Activated naive CD4-positive, alpha-beta T cell treated with anti-CD3 and anti-CD28 coated beads, Interleukin-2, amount 50 U/mL, for 24 hours (primary cell): ENCODE measurements around the gene DPF3.

ENCODE experiments used
- H3K27ac Mint-ChIP-seq: one replicate; pipeline ENCODE4 v1.8.0; 2021; ENCODE audit warnings: mild to moderate bottlenecking, mixed read lengths
- H3K27me3 Mint-ChIP-seq: one replicate; pipeline ENCODE4 v1.8.0; 2021; ENCODE audit warnings: mixed read lengths
- H3K36me3 Mint-ChIP-seq: one replicate; pipeline ENCODE4 v1.8.0; 2021; ENCODE audit warnings: mixed read lengths
- H3K4me1 Mint-ChIP-seq: one replicate; pipeline ENCODE4 v1.8.0; 2021; ENCODE audit warnings: mixed read lengths
- H3K4me3 Mint-ChIP-seq: one replicate; pipeline ENCODE4 v1.8.0; 2021; ENCODE audit warnings: mild to moderate bottlenecking, mixed read lengths
- H3K9me3 Mint-ChIP-seq: one replicate; pipeline ENCODE4 v1.8.0; 2021; ENCODE audit warnings: mixed read lengths

DPF3 gene

GRCh38 chr14:72745546-72745945 is 148.4 kb downstream of the DPF3 start:
- no peak overlapping the region for H3K4me3 Mint-ChIP-seq
- H3K27me3 Mint-ChIP-seq, result no peaks in the 10 kb centered on the region
- no peaks in the 10 kb centered on the region for H3K4me1 Mint-ChIP-seq
- H3K27ac Mint-ChIP-seq, result no peak overlapping the region
- peaks cover 8% of the 10 kb centered on the region for H3K9me3 Mint-ChIP-seq
- peaks cover 3% of the 10 kb centered on the region for H3K36me3 Mint-ChIP-seq

- no peaks in the 10 kb centered on the region for H3K27me3 Mint-ChIP-seq
- no peaks in the 10 kb centered on the region for H3K4me1 Mint-ChIP-seq
- H3K4me3 Mint-ChIP-seq, result no peak overlapping the region
- peaks cover 3% of the 10 kb centered on the region for H3K36me3 Mint-ChIP-seq
- H3K27ac Mint-ChIP-seq, result no peak overlapping the region
- H3K9me3 Mint-ChIP-seq, result peaks cover 8% of the 10 kb centered on the region
Measured at GRCh38 chr14:72744416-72745120, 149.3 kb downstream of the DPF3 start.

- H3K4me3 Mint-ChIP-seq, result no peak overlapping the region
- peaks cover 3% of the 10 kb centered on the region for H3K36me3 Mint-ChIP-seq
- H3K27ac Mint-ChIP-seq, result no peak overlapping the region
- peaks cover 8% of the 10 kb centered on the region for H3K9me3 Mint-ChIP-seq
- no peaks in the 10 kb centered on the region for H3K4me1 Mint-ChIP-seq
- no peaks in the 10 kb centered on the region for H3K27me3 Mint-ChIP-seq
Measured at GRCh38 chr14:72743626-72744025, 150.3 kb downstream of the DPF3 start.

- no peaks in the 10 kb centered on the region for H3K36me3 Mint-ChIP-seq
- H3K4me3 Mint-ChIP-seq, result no peak overlapping the region
- peaks cover 2% of the 10 kb centered on the region for H3K9me3 Mint-ChIP-seq
- H3K4me1 Mint-ChIP-seq, result no peaks in the 10 kb centered on the region
- no peak overlapping the region for H3K27ac Mint-ChIP-seq
- H3K27me3 Mint-ChIP-seq, result no peaks in the 10 kb centered on the region
Measured at GRCh38 chr14:72742838-72743195, 151.1 kb downstream of the DPF3 start.

GRCh38 chr14:72742118-72742837 is 151.6 kb downstream of the DPF3 start:
- H3K4me1 Mint-ChIP-seq, result no peaks in the 10 kb centered on the region
- H3K9me3 Mint-ChIP-seq, result no peaks in the 10 kb centered on the region
- no peak overlapping the region for H3K27ac Mint-ChIP-seq
- H3K4me3 Mint-ChIP-seq, result no peak overlapping the region
- no peaks in the 10 kb centered on the region for H3K27me3 Mint-ChIP-seq
- no peaks in the 10 kb centered on the region for H3K36me3 Mint-ChIP-seq

- no peak overlapping the region for H3K27ac Mint-ChIP-seq
- no peaks in the 10 kb centered on the region for H3K36me3 Mint-ChIP-seq
- no peaks in the 10 kb centered on the region for H3K27me3 Mint-ChIP-seq
- H3K9me3 Mint-ChIP-seq, result no peaks in the 10 kb centered on the region
- no peak overlapping the region for H3K4me3 Mint-ChIP-seq
- H3K4me1 Mint-ChIP-seq, result no peaks in the 10 kb centered on the region
Measured at GRCh38 chr14:72741826-72742117, 152.1 kb downstream of the DPF3 start.

- H3K36me3 Mint-ChIP-seq, result no peaks in the 10 kb centered on the region
- H3K27ac Mint-ChIP-seq, result no peak overlapping the region
Measured at GRCh38 chr14:72740966-72741825, 152.7 kb downstream of the DPF3 start.

GRCh38 chr14:72740504-72740961 is 153.4 kb downstream of the DPF3 start:
- H3K9me3 Mint-ChIP-seq, result no peaks in the 10 kb centered on the region
- H3K36me3 Mint-ChIP-seq, result no peaks in the 10 kb centered on the region
- H3K27me3 Mint-ChIP-seq, result no peaks in the 10 kb centered on the region
- H3K4me1 Mint-ChIP-seq, result no peaks in the 10 kb centered on the region
- no peak overlapping the region for H3K27ac Mint-ChIP-seq
- no peak overlapping the region for H3K4me3 Mint-ChIP-seq

More at GRCh38 chr14:72740966-72741825, 152.7 kb downstream of the DPF3 start:
- no peaks in the 10 kb centered on the region for H3K27me3 Mint-ChIP-seq
- no peaks in the 10 kb centered on the region for H3K4me1 Mint-ChIP-seq
- H3K4me3 Mint-ChIP-seq, result no peak overlapping the region
- no peaks in the 10 kb centered on the region for H3K9me3 Mint-ChIP-seq

- Mint-ChIP-seq H3K27me3 (no peaks in the 10 kb centered on the region), H3K4me3 (no peak overlapping the region), H3K4me1 (no peaks in the 10 kb centered on the region), H3K36me3 (no peaks in the 10 kb centered on the region), H3K9me3 (no peaks in the 10 kb centered on the region), H3K27ac (no peak overlapping the region)
Measured at GRCh38 chr14:72739446-72740405, 154.2 kb downstream of the DPF3 start.

- no peaks in the 10 kb centered on the region for H3K27me3 Mint-ChIP-seq
- no peaks in the 10 kb centered on the region for H3K36me3 Mint-ChIP-seq
- H3K4me1 Mint-ChIP-seq, result no peaks in the 10 kb centered on the region
- H3K4me3 Mint-ChIP-seq, result no peak overlapping the region
- H3K27ac Mint-ChIP-seq, result no peak overlapping the region
- H3K9me3 Mint-ChIP-seq, result no peaks in the 10 kb centered on the region
Measured at GRCh38 chr14:72738161-72738611, 155.7 kb downstream of the DPF3 start.

GRCh38 chr14:72737560-72737943 is 156.3 kb downstream of the DPF3 start:
- Mint-ChIP-seq H3K36me3 (no peaks in the 10 kb centered on the region), H3K4me3 (no peak overlapping the region), H3K4me1 (no peaks in the 10 kb centered on the region), H3K9me3 (no peaks in the 10 kb centered on the region), H3K27me3 (no peaks in the 10 kb centered on the region), H3K27ac (no peak overlapping the region)

GRCh38 chr14:72736786-72737559 is 156.9 kb downstream of the DPF3 start:
- no peaks in the 10 kb centered on the region for H3K9me3 Mint-ChIP-seq
- H3K27me3 Mint-ChIP-seq, result no peaks in the 10 kb centered on the region
- no peak overlapping the region for H3K4me3 Mint-ChIP-seq
- H3K27ac Mint-ChIP-seq, result no peak overlapping the region
- no peaks in the 10 kb centered on the region for H3K36me3 Mint-ChIP-seq
- no peaks in the 10 kb centered on the region for H3K4me1 Mint-ChIP-seq

- Mint-ChIP-seq H3K27me3 (no peaks in the 10 kb centered on the region), H3K27ac (no peak overlapping the region), H3K9me3 (no peaks in the 10 kb centered on the region), H3K36me3 (no peaks in the 10 kb centered on the region), H3K4me3 (no peak overlapping the region), H3K4me1 (no peaks in the 10 kb centered on the region)
Measured at GRCh38 chr14:72736308-72736707, 157.6 kb downstream of the DPF3 start.

GRCh38 chr14:72732022-72732780 is 161.7 kb downstream of the DPF3 start:
- Mint-ChIP-seq H3K9me3 (no peaks in the 10 kb centered on the region), H3K27me3 (no peaks in the 10 kb centered on the region), H3K4me1 (no peaks in the 10 kb centered on the region), H3K27ac (no peak overlapping the region), H3K36me3 (peaks cover 1% of the 10 kb centered on the region), H3K4me3 (no peak overlapping the region)
